Measurements from ENCODE around the gene TOP3A.

TOP3A gene

DNA sequence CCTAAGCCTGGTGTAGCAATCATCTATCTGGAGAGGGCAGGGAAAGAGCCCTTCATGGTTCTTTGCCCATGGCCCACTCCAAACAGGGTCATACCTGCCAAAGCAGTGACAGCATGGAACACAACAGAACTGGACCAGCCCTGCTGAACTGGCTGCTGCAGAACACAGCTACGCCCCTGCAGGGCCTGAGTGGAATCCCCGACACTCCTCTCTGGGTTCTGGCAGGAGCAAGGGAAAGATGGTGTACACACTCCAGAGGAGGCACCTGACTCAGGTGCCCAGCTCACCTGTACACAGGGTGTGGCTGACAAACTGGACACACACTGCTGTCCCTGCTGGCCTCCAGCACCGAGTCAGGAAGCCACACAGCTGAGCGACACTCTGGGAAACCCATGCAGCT is 34.5 kb downstream of the TOP3A start:
- no peak for DNase-seq (ENCODE audit: low read depth)

DNA sequence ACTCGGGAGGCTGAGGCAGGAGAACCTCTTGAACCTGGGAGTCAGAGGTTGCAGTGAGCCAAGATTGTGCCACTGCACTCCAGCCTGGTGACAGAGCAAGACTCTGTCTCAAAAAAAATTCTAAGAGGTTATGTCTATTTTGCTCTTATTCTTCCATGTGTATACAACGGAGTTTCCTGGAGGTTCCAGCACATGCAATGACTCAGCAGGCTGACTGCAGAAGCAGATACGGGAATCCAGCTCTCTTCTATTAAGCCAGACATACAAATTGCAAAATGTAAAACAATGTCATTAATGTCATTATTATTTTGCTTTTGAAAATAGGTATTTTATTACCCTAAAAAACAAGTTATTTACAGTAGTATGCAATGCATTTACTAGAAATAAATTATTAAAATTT is 35.9 kb downstream of the TOP3A start:
- peak; percentile 51 for DNase-seq (ENCODE audit: low read depth)

GRCh38 chr17:18277076-18277475 is 37.7 kb downstream of the TOP3A start:
- DNase-seq (ENCODE audit: low read depth): no peak

DNA sequence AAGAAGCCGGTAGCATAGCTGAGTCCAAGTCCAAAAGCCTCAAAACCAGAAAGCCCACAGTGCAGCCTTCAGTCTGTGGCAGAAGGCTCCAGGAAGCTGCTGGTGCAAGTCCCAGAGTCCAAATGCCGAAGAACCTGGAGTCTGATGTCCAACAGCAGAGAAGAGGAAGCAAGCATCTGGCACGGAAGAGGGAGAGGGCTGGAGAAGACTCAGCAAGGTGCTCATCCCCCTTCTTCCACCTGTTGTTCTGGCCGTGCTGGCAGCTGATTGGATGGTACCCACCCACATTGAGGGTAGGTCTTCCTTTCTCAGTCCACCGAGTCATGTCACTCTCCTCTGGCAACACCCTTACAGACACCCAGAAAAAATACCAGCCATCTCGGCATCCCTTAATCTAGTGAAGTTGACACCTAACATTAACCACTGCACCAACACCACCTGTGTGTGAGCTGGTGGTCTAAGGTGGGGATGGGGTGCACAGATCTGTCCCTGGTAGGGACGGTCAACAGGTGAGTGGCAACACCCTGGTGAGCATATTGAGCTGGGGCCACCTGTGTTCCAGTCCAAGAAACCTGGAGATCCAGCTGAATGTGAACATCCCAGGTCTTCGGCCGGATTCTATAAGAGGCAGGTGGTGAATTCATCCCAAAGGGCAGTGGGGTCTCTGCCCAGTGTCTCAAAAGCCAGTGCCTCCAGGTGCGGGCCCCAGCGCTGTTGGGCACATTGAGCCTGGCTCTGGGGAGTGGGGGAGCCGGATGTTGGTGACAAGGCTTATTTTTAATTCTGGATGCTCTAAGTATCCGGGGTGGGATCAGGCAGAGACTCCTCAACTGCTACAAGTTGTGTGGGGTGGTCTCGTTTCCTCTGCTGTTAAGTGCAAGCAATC is 44.5 kb downstream of the TOP3A start:
- DNase-seq (ENCODE audit: low read depth): no peak

GRCh38 chr17:18267927-18268711 is 46.7 kb downstream of the TOP3A start:
- DNase-seq (ENCODE audit: low read depth): peak; percentile 71

DNA sequence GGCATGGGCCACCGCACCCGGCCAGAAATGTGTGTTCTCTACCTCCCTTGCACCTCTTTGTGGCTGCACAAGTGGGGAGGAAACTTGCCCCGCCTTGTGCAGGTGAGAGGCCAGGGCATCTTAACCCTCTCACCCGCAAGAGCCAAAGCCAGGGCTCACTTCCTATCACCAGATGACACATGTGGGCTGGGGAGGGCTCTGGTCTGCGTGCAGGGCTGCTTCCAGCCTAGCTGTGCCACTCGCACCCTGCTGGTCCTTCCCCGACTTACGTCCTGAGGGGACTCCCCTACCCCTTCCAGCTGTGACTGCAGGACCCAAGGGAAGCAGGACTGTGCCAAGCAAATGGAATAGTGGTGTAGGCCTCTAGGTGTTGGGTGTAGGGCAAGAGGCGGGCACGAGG is 47.4 kb downstream of the TOP3A start:
- no peak for DNase-seq (ENCODE audit: low read depth)

- no peak for DNase-seq (ENCODE audit: low read depth)
Measured at GRCh38 chr17:18263885-18264682, 50.7 kb downstream of the TOP3A start.

- DNase-seq (ENCODE audit: low read depth): no peak
Measured at GRCh38 chr17:18262641-18263040, 52.2 kb downstream of the TOP3A start.

- no peak for DNase-seq (ENCODE audit: low read depth)
Measured at GRCh38 chr17:18262111-18262510, 52.7 kb downstream of the TOP3A start.

DNA sequence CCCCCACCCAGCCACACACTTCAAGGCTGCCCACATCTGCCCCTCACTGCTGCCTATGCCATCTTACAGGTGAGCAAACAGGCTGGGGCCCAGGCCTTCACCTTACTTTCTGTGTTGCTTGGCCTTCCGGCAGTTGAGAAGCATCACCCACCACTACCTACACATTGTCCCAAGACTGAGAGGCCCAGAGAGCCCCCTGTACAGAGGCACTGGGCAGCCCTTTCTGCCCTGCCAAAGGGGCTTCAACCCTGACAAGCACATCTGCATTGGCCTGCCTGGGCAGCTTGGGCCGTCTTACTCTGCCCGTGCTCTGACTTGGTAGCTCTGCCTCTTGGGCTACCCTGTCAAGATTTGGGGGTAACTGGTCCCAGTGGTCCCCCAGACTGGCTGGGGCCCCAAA is 53.1 kb downstream of the TOP3A start:
- no peak for DNase-seq (ENCODE audit: low read depth)

GRCh38 chr17:18261146-18261515 is 53.7 kb downstream of the TOP3A start:
- peak; percentile 83 for DNase-seq (ENCODE audit: low read depth)

- DNase-seq (ENCODE audit: low read depth): peak; percentile 97
Measured at GRCh38 chr17:18260332-18261145, 54.3 kb downstream of the TOP3A start, which contains the start of gene MIEF2. TSS of gene MIEF2 (plus strand) at chr17:18260662. CDS start at chr17:18262721, 2,059 bp downstream.

DNA sequence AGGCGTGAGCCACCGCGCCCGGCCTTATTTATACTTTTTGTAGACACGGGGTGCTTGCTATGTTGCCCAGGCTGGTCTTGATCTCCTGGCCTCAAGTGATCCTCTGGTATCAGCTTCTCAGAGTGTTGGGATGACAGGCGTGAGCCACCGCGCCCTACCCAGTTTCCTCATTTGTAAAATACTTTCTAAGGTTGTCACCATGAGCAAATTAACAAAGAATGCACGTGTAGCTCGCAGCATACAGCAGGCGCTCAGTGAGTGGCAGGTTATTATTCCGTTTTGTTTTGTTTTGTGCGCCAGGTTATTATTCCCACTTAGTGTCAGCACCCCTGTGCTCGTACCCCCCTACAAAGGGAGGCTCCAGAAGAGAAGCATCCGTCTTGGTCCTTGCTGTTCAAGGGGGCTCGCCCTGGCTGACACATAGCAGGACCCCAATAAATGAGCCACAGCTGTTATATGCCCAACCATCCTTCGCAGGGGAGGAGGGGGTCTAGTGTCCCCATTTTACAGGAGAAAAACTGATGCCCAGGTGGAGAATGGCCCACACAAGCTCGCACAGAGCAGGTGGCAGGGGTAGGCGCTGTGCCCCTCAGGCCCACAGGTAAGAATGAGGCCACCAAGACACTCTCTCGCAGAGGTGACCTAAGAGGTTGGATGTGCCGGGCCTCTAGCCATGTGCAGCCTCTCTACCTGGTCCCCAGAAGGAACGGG is 55.0 kb downstream of the TOP3A start:
- DNase-seq (ENCODE audit: low read depth): peak; percentile 93

DNA sequence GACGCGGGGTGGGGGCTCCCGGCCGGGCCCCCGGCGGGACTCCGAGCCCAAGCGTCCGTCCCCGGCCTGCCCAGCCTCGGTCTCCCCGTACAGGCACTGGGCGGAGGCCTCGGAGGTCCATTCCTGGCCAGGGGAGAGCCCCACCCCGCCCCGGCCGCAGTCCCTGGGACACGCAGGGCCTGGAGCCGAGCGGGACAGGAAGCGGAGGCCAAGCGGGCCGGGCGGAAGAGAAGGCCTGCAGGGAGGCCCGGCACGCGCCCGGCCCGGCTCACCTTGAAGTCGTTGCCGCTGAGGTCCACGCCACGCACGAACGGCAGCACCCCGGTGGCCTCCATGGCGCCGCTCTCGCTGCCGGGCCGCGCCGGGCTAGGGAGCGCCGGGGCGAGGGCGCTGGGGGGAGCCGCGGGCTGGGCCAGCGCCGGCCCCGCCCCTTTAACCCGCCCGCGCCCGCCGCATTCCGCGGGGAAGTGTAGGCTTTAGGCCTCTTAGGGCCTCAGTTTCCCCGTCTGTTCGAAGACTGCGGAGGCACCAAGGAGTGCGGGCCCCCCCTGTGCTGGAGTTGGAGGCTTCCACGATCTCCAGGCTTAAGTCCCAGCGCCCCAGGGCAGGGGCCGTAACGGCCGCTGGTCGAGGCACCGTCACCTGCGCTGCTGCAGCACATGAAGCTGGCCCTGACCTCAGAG is 56.3 kb downstream of the TOP3A start, which contains the start of gene FLII:
Gene FLII (minus strand): TSS at position 383 of the 683 bp plus-strand sequence. CDS start 48 bp downstream, at position 335.
- peak; percentile 68 for DNase-seq (ENCODE audit: low read depth)

DNA sequence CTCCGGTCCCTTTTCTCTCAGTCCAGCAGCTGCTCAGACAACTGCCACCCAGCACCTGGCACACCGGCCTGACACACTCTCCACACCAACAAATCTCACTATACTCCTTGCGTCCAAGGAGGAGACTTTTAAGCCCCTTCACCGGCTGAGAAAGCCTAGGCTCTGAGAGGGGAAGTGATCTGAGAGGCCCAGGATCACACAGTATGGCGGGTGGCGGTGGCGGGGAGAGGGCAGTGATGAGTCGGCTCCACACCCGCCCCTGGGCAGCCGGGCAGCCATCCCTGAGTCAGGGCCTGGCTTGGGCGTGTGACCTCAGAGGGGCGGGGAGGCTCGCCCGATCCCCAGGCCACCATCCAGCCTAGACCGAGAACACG is 56.8 kb downstream of the TOP3A start:
- peak; percentile 91 for DNase-seq (ENCODE audit: low read depth)

DNA sequence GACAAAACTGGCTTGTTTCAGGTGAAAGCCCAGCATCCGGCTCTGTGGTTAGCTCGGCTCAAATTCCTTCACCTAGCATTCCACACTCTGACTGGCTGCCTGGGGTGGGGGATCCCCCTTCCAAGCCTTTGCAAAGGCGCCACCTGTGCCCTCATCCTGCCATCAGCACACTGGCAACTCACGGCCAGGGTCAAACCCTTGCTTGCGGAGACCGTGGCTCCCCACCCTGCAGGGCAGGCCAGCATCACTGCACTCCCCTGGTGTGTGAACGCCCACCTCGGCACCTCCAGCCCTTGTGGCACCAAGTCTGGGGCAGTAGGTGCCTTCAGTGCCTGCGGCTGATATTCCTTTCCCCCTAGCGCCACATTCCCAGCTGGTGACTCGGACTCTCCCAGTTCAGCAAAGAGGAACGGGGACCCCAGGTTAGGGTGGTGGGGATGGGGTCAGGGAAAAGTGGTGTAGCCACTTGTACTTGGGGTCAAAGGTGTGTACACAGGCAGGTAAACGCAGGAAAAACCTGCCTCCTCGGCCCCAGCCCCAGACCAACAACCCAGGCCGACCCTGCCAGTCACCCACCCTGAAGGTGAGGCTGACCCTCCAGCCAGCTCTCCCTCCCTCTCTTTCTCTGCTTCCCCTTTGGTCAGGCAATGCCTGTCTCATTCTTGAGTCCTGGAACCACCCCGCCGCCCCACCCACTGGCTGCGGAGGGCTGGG is 57.4 kb downstream of the TOP3A start:
- DNase-seq (ENCODE audit: low read depth): peak; percentile 78

- DNase-seq (ENCODE audit: low read depth): no peak
Measured at GRCh38 chr17:18256776-18257175, 58.0 kb downstream of the TOP3A start.

- no peak for DNase-seq (ENCODE audit: low read depth)
Measured at GRCh38 chr17:18256351-18256750, 58.4 kb downstream of the TOP3A start.

GRCh38 chr17:18254888-18255649 is 59.7 kb downstream of the TOP3A start:
- DNase-seq (ENCODE audit: low read depth): no peak

All from ELR (cell line).